HuH-7 (cell line): ENCODE results near the gene CECR2.

ENCODE experiments used
- DNase-seq: peaks from one replicate; pipeline ENCODE4 v3.0.0; 2011; ENCODE audit warnings: low spot score

Gene CECR2

DNA sequence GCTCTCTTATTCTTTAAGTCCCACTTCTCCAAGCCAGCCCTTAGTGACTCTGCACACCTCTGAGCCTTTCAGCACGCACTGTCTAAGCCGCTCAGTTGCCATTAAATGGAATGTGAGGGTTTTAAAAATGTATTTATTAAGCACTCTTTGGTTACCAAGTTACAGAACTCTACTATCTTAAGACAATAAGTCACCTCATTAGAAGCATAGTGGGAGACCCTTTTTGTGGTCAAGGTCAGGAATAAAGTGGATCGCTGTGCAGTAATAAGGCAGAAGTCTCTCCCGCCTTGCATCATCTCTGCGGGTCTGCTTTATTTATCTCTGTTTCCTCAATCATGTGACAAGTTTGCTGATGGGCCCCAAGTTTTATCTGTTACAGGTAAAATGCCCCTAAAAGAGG lies 205.9 kb downstream of the CECR2 start:
- DNase-seq = no peak

DNA sequence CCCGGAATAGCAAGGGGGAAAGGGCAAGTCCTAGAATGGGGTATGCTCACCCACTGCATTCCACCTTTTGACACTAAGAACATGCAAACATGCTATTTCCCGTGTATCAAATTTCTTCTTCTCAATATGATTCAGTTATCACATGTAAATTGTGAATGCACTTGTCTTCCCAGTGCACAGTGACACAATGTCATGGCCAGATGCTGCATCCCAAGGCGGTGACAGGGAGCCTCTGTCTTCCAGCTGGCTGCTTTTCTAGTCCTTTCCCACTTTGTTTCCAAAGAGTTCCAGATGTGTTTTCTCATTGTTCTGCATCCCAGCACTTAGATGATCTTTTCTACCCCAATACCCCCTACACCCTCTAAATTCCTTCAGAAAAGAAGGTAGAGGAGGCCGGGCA lies 206.4 kb downstream of the CECR2 start:
- DNase-seq = no peak

DNA sequence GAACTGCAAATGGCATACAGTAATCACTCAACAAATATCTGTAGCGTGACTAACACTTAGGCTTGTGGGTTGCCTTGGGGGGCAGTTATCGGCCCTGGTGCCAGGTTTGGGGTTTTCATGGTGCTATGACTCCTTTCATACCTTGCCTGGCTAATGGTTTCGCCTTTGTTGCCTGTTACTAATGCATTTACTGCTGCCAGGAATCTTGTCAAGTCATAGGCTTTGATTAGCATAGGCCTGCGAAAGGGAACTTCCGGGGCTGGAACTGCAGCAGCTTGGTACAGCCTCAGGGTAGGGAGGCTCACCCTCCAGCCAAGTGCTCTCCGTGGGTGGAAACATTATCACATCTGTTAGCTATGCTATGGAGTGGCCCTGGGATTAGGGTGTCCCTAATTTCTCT lies 207.2 kb downstream of the CECR2 start:
- DNase-seq = no peak

DNA sequence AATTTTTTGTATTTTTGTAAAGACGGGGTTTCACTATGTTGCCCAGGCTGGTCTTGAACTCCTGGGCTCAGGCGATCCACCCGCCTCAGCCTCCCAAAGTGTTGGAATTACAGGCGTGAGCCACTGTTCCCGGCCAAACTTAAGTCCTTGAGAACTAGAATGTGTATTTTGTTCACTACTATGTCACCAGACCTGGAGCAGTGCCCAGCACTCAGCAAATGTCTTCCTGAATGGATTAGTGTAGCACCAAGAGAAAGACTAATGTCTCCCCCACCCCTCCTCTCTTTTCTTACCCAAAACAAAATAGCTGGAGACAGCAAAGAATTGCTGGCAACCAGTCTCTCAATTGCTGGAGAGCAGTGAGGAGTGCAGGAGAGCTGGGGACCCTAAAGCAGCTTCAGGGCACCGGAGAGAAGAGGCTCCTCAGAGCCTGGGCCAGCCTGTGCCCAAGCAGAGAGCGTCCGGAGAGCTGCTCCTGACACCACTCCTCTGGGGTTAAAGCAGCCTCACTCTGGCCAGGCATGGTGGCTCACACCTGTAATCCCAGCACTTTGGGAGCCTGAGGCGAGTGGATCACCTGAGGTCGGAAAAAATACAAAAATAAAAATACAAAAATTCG lies 209.0 kb downstream of the CECR2 start:
- DNase-seq = no peak

DNA sequence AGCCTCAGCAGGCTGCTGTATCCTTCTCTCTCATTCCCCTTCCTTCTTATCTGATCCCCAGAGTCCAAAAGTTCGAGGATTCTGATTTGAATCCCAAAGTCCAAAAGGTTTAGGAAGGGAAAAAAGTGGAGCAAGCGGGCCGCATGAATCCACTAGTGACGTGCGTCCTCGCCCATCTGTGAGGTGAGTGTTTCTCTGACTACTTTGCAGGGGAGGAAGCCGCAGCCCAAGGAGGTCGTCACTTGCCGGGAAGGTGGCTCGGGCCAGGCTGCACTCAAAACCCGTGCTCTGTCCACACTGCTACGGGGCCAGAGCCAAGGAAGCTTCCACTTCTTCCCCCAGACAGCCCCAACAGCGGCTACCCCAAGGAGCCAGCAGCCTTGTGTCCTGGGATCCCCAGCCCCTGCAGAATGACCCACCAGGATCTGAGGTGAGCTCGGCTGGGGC lies 210.3 kb downstream of the CECR2 start:
- no peak for DNase-seq

DNA sequence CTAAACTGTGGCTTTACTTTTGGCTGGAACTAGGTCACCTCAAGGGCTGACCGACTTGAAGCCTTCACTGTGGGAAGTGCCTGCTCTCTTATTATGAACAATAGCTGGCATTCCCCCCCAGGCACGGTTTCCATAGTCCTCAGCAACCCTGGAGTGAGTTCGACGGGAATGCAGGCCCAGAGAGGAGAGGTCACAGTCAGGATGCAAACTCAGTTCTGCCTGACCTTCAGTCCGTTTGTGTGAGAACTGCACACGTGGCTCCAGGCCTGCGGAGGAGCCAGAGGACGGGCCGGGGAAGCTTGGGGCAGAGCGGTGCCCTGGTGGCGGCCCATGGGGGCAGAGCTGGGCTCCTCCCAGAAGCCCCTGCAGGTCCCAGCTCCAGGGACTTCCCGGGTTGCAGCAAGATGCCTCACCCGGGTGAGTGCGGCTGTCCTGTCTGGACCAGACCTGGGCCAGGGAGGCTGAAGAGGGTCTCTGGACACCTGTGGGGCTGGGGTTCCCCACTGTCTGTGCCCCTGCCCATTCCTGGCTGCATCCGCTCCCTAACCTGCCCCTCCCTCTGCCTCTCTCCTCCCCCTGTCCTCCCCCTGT lies 211.3 kb downstream of the CECR2 start:
- DNase-seq = no peak

DNA sequence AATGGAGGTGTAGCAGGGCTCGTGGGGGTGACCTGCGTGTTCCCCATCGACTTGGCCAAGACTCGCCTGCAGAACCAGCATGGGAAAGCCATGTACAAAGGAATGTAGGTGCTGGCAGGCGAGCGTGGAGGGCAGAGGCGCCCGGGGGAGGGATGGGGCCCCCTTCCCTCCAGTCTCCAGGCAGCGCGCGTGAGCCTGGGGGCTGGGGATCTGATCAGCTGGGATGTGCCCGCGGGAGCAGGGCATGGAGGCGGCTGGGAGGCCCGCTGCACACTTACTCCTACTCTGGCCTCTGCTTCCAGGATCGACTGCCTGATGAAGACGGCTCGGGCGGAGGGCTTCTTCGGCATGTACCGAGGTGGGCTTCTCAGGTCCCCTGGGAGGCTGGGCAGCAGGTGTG lies 211.8 kb downstream of the CECR2 start:
- DNase-seq = no peak

DNA sequence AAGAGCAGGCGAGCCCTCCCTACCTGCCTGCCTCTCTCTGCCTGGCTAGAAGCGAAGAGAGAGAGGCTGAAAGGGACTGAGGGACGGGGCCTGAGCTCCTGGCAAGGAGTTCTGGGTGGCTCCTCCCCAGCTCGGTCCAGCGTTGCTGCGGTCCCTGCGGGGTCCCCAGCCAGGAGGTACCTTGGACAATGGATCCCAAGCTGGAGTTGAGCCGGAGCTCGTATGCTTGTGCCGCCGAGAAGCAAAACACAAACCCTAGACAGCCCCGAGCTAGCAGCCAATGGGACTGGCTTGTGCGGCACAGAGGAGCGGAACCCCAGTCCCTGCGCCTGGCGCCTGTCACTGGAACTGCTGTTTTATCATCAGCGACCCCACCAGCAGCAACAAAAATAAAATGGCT lies 212.4 kb downstream of the CECR2 start:
- no peak for DNase-seq

DNA sequence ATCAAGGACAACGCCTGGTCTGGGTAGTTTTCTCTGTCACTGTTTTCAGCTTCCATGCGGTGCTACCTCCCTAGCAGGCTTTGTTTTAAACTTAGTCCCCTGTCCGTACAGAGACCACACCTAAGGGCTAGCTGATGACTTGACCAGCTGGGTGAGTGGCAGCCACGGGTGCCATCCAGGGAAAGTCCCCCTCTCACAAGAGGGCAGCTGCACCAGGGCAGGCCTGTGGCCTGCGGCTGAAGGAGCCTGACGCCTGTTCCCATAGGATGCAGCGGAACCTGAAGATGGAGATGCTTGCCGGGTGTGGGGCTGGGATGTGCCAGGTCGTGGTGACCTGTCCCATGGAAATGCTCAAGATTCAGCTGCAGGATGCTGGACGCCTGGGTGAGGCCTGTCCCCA lies 213.9 kb downstream of the CECR2 start:
- DNase-seq = no peak

DNA sequence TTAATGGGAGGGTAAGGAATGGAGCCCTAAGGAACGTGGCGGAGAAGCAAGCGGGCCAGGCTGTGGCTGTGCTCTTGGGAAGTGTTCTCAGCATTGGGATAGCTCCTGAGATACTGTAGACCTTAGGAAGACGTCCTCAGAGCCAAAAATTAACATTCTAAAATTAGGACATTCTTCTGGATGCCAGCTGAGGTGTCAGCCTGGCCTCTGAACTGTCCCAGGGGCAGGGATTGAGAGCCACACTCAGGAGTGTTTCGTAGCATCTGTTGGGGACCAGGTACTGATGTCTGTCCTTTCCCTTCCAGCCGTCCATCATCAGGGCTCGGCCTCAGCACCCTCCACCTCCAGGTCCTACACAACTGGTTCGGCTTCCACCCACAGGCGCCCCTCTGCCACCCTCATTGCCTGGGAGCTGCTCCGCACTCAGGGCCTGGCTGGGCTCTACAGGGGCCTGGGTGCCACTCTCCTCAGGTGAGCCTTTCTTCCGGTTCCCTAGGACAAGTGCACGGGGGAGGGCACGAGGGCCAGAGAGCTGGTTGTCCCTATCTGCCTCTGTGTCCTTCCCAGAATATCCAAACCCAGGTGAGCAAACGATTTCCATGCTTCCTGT lies 217.7 kb downstream of the CECR2 start:
- no peak for DNase-seq

DNA sequence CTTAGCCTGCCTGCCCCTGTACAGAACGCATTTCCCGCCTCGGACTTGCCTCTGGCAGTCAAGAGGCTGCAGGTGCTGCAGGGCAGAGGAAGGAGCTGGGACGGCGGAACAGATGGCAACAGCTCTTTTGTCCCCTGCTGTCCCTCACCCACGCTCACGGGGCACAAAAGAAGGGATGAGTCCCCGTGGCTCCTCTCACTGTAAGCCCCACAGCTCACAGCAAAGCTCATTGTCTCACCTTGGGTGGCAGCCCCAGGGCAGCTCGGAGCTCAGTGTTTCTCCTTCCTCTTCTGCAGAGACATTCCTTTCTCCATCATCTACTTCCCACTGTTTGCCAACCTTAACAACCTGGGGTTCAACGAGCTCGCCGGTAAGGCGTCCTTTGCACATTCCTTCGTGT lies 218.4 kb downstream of the CECR2 start:
- DNase-seq = no peak

DNA sequence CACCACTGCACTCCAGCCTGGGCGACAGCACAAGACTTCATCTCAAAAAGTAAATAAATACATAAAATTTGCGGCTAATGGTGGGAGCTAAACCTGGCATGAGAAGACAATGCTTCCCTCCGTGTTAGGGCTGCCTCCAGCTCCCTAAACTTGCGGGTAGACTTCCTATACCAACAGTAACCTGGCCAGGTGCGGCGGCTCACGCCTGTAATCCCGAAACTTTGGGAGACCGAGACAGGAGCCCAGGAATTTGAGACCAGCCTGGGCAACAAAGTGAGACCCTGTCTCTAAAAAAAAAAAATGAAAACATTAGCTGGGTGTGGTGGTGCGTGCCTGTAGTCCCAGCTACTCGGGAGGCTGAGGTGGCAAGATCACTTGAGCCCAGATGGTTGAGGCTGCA lies 219.3 kb downstream of the CECR2 start:
- DNase-seq = no peak

DNA sequence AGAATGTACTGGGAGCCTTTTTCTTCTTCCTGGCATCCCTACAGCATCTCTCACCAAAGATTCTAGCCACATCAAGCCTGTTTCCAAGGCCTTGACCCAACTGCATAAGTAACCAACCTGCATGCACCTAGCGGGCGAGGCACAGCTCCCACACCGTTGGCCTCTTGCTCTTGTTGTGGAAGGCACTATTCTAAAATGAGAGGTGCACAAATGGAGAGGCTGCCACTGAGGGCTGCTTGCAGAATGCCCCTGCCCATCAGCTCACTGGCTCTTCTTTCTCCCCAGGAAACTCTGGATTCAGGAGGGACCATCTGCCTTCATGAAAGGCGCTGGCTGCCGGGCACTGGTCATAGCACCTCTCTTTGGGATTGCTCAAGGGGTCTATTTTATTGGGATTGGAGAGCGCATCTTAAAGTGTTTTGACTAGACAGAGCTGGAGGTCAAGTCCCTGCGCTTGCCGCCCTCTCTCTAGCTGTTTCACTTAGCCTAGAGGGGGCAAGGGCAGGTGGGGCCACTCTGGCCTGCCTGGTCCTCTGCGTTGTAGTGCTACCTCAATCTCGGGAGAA lies 220.6 kb downstream of the CECR2 start:
- no peak for DNase-seq

DNA sequence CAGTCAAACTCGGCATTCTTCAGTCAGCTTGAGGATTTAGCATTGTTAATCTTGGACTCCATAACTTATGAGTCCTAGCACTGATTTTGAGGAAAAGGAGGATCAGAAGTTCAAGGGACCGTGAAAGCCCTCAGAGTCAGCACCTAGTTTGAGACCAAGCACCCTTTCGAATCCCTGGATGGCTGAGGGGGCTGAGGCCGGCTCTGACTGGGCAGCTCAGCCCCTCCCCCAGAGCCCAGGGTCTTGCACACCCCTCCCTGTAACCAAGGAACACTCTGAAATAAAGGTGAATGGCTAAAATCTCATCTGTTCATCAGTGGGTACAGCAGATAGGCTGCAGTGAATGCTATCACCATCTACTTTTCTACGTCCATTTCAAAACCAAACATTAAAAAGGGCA lies 221.3 kb downstream of the CECR2 start:
- no peak for DNase-seq

DNA sequence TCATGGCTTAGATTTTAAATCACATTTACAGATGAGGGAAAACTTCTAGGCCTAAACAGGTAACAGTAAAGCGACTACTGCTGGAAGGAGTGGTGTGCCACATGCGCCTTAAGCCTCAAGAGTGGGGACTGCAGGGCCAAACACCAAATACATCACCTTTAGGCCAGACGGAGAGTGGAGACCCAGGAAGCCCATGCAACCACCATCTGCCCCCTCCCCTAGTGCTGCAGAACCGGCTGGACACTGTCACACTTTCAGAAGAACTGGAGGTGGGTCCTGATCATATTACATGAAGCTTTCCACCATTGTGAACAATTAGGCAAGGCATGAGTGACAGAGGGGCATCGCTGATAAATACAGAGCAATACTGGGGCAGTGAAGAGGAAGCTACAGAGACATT lies 222.9 kb downstream of the CECR2 start:
- no peak for DNase-seq

DNA sequence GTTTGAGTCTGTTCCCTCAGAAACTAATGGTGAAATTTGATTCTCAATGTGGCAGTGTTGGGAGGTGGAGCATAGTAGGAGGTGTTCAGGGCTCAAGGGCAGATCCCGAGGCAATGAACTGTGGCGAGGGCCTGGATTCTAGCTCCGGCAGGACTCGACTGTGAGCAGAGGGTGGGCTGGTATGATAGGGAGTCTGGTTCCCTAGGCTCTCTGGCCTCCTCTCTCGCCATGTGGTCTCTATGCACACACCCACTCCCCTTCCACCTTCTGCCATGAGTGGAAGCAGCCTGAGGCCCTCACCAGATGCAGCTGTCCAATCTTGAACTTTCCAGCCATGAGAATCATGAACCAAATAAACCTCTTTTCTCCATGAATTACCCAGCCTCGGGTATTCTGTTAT lies 227.0 kb downstream of the CECR2 start:
- no peak for DNase-seq

DNA sequence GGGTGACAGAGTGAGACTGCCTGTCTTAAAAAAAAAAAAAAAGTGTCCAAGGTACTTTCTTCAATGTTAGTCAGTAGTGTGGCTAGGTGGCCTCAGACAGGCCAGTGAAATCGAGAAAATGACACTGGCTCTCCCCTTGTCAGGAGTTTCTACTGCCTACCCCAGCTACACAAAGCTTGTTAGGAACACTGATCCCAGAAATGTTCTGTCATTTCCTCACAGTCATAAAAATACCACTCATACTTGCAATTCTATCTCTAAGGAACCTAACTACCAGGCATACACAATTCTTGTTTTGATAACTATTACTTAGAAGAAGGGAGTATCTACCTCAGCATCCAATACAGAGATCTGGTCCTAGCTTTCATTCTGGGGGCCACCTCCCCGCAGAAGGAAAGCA lies 228.0 kb downstream of the CECR2 start:
- no peak for DNase-seq

DNA sequence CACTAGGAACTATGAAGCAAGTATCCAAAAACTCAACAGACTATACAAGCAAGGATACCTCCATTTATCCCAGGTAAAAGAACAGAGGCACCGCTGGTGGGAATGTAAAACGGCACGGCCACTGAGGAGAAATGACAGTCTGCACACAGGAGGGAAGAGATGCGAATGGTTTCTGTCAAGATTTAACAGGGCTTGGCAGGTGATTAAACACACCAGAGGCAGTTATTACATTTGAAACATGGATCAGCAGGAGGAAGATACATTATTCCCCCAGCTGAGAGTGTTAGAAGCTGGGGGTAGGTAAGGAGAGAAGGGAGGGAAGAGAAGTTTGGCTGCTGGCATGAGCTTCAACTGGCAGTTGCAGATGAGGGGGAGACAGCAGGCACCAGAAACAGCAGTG lies 229.1 kb downstream of the CECR2 start:
- no peak for DNase-seq

DNA sequence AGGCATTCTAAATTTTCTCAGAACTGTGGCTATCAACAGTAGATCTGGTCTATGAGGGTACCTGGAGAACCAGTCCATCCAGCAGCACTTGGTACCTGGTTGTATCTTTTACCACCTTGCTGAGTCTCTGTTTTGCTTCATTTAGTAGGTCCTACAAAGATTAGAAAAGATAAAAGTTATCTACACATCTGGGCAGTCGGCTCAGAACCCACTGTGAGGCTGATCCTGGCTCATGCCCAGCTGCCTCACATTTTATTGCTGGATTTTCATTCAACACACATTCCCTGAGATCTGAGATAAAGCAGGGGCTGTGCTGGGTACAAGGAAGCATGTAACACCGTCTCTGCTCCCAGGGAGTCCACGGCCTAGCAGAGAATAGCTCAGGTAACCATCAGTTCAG lies 231.8 kb downstream of the CECR2 start:
- no peak for DNase-seq

DNA sequence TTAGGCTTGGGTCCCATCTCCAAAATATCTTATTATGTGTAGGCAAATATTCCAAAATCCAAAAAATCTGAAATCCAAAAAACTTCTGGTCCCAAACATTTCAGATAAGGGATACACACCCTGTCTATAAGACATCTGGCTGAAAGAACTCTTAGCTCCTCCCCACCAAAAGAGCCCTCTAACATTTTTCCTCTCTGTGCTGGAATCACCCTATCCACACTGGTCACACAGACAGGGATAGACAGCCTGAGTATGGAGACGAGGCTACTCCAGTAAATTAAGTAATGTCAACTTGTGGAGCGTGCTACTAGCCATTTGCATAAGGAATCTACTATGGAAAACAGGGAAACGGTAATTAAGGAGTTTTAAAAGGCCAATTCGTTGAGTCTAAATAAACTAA lies 234.4 kb downstream of the CECR2 start:
- no peak for DNase-seq

DNA sequence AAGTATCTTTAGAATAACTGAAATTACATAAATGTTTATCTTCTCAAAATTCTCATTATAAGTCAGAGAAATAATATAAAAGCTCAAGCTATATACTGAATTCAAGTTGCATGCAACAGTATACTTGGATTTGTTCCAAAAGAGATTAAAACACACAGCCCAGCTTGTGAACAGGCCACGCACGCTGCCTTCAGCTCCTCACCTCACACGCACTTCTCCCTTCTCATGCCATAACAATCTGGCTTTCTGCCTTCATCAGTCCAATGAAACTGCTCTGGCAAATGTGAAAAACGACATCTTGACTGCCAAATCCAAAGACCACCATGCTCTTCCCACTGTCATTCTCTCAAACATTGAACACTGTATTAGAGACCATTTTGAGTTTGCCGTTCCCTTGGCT lies 237.2 kb downstream of the CECR2 start:
- no peak for DNase-seq
